ENCODE data around the gene ALOX5AP.

The ALOX5AP gene

GRCh38 chr13:30735025-30735871 is at the start of gene ALOX5AP:
Gene ALOX5AP, plus strand, starts transcription at chr13:30735543. Its CDS starts 63 bp downstream, at chr13:30735606.
- DNase-seq: no peak

DNA sequence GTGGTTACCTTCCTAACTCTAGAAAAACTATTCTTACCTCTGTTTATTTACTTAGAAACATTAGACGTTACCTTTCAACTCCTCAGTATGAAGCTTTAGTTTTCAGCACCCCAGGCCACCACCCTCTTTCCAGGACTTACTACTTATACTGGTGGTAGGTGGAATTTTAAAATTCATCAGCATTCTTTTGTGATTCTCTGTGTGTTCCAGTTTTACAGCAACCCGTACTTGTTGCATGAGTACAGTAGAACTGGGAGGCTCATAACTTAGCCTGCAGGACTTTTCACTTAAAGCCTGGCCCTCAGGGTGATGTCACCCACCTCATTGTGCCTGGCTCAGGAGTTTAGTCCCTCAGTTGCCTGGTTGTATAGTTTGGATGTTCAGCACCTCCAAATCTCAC is 49.4 kb upstream of the ALOX5AP start:
- DNase-seq: no peak

DNA sequence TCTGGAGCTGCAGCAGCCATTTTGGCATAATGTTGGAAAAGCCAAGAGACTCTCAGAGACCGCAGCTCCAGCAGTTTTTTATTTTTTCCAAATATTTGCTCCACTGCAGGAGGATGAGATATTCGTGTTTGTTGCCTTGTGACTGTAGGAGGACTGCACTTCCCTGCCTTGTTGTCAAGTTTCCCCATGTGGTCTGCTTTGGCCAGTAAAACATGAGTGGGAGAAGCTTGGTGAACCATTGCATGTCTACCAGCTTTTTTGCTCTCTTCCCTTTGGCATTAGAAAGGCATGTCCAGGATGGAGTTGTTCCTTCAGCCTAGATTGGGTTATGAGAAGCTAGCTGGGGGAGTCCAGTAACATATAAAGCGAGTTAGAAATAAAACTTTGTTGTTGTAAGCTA is 47.7 kb upstream of the ALOX5AP start:
- no peak for DNase-seq

GRCh38 chr13:30689752-30690151 is 45.6 kb upstream of the ALOX5AP start:
- no peak for DNase-seq

GRCh38 chr13:30690282-30691188 is 44.8 kb upstream of the ALOX5AP start:
- peak; percentile 12 to 22 for DNase-seq

GRCh38 chr13:30692113-30692512 is 43.2 kb upstream of the ALOX5AP start:
- DNase-seq: no peak

DNA sequence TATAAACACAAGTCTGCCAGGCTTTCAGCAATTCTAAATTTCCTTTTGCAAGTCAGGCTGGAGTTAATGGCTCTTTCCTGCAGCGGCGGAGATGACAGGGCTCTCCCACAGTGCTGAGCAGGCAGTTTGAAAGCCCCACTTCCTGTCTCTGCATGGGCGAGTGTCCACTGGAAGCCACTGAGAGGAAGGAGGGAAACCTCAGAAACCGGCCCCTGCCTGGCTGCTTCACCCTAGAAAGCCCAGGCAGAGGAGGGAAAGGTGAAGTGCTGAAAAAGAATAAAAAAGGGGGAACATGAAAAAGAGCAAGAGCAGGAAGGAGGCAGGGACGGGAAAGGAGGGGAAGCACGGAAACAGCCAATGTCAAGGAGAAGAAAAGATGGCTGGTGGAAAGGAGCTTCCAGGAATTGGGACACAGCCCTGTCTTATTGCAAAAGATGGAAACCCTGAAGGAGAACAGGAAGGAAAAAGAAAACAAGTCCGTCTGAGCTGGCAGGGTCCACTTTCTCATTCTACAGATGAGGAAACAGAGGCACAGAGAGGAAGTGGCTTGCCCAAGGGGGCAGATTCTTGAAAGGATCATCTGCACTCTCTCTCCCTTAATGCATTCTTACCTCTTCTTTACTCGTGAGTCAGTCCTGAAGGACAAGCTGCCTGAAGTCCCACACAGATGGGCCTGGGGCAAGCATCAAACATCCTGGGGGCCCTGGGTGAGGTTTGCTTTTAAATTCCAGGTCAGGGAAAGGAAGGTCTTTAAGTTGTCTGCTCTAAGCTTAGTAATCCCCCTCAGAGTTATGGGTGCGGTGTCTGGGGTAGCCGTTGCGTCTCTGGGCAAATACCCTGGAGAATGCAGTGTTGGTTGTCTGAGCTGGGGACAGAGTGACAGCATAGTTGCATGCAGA is 38.8 kb upstream of the ALOX5AP start:
- no peak for DNase-seq

DNA sequence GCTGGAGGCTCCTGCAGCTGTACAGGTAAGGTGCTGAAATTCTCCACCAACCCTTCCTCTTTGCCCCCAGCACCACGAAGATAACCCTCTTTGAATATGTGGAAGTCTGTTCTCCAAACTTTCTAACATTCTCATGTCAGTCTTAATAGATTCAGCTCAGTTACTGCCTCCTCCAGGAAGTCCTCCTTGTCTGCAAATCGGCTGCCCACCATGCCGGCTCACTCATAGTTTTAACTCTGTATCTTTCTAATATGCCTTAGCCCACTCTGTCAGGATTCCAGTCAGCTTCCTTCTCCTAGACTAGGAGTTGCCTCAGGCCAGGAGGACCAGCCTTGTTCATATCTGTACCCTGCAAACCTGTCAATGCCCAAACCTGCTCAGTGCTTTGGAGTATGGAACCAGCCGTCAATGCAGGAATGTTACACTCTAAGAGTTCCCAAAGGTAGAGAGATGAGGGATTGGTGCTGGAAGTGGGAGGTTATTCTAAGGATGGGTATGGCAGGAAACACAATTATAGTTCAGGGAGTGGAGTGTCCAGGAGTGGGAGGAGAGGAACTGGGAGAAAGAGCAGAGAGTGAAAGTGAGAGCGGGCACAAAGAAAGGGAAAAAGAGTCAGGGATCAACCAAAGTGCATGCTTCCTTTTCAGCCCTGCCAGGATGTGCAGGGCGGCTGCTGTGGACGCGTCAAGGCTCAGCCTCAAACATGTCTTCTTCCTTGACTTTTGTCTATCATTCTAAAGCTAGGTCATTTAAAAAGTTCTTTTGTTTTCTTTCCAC is 38.0 kb upstream of the ALOX5AP start:
- no peak for DNase-seq

GRCh38 chr13:30697996-30698401 is 37.3 kb upstream of the ALOX5AP start:
- DNase-seq: no peak

DNA sequence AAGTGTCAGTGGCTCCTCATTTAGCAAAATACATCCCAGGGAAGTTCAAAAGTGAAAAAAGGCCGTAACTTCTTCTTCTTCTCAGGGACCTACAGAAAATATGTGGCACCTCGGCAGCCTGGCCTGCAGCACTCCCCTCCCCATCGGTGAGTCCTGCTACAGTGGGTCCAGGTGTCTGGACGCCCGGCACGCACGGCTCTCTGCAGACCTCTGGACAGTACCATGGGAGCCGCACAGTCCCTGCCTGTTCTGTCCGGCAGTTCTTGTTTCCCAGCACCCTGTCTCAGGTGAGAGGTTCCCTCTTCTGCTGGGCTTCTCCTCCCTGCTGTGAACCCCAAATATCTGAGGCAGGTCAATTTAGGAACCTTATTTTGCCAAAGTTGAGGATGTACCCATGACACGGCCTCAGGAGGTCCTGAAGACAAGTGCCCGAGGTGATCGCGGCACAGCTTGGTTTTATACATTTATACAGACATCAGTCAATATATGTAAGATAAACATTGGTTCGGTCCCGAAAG is 36.8 kb upstream of the ALOX5AP start:
- no peak for DNase-seq

DNA sequence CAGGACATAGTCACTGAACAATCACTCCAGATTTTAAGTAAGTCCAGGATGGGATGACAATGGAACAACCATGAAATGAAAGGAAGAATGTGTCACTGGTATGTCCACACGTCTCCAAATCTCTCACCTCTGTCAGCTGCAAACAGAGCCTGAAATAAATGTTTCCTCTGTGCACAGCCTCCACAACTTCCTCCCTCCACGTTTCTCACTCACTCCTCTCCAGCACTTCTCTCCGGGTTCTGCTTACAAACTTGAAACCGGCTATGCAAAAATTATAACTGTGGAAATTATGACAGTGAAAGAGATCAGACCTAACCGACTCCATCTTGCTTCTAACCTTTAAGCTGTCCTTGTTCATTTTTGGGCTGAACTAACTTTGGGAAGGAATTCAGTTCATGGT is 35.0 kb upstream of the ALOX5AP start:
- no peak for DNase-seq

- no peak for DNase-seq
These were observed 33.3 kb upstream of the ALOX5AP start for GRCh38 chr13:30702006-30702405.

GRCh38 chr13:30704596-30704995 is 30.7 kb upstream of the ALOX5AP start:
- no peak for DNase-seq

DNA sequence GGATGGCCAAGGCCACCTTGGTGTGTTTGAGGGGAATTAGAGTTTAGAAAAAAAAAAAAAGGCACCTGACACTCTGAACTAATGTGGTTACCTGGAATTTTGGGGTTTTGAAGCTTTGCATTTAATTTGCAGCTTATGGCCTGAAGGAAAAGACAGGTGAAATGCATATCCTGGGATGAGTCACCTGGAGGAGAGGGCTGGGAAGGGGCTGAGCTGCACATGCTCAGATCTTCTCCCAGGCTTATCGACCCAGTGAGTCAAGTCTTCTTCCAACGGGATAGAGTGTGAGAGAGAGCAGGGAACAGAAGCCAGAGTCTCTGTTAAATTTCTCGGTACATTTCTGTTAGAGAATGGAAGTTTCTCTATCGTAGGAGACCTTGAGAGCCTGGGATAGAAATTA is 29.7 kb upstream of the ALOX5AP start:
- DNase-seq: no peak

DNA sequence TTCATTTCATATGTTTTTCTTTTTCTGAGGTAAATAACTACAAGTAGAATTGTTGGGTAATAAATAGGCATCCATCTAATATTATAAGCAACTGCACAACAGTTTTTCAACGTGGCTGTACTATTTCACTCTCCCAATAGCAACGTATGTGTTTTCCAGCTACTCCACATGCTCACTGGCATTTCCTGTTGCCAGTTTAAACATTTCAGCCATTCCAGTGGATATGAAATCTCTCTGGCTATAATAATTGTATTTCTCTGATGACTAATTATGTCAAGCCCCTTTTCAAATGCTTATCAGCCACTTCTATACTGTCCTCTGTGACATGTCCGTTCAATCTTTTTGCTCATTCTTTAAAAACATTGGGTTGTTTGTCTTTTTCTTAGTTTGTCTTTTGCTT is 26.8 kb upstream of the ALOX5AP start:
- DNase-seq: no peak

DNA sequence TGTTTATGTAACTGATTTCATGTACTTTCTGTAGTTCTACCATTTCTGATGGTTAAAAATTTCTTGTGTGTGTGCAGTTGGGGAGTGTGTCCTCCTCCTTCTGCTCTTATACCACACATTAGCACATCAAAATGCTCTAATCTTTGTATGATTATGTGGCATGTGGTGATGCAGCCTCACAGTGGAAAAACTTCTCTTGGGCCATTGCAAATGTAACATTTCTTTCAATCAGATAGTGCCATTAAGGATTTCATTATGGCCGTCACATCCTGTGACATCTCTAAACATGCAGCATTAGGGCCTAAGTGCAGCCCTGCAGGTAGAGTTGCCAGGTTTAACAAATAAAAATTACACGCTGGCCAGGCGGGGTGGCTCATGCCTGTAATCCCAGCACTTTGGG is 24.9 kb upstream of the ALOX5AP start:
- DNase-seq: no peak

DNA sequence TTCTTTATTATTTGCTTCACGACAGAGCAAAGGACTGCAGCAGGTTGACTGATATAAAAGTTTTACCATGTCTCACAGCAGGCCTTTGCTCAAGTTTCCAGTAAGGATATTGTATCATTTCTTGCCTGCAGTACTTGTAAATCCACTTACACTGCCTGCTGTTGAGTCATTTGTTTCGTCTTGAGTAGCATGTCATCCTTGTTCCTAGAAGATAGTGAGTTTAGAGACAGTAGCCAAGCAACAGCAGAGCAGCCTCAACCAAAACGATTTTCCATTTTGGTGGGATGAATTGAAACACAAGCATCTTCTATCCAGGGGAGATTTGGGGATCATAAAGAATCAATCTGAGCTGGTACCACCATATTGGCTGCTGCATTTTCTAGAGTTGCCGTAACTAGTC is 24.0 kb upstream of the ALOX5AP start:
- DNase-seq: no peak

GRCh38 chr13:30711837-30712236 is 23.5 kb upstream of the ALOX5AP start:
- no peak for DNase-seq

DNA sequence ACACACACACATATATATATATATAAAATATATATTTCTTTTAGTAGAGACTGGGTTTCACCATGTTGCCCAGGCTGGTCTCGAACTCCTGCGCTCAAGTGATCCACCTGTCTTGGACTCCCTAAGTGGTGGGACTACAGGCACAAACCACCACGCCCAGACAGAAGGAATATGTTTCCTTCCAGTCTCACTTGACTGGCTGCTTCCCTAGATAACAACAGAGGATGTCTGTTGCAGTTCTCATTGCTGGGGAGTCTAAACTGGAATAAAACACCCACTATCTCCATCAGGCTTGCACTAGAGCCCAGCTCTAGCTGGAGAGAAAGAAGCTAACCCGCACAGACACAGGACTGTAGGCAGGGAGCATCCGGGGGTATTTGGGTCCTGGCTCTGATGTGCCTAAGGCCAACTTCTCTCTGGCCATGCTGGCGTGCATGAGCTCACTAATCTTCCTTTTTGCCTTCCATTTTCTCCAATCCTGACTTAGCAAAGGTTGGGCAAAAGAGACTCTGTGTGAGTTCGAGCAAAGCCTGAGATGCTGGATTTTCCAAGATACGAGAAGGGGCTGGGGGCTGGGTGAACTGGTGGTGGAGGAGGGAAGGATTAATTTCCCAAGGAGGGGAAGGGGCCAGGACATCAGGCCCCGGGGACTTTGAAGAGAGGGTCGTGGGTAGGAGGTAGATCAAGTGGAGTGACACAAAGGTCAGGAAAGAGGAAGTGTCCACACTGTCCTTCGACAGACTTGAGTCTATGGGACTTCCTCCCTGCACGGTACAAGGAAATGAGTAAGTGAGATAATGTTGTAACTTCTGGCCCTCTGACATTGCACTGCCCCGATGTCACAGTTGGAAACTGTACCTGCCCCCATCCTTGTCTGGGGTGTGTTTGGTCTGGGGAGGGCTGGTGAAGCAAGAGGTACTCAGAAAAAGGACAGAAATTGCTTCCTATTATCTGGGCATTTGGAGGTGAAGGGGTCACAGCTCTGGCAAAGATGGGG is 22.5 kb upstream of the ALOX5AP start:
- DNase-seq: no peak

DNA sequence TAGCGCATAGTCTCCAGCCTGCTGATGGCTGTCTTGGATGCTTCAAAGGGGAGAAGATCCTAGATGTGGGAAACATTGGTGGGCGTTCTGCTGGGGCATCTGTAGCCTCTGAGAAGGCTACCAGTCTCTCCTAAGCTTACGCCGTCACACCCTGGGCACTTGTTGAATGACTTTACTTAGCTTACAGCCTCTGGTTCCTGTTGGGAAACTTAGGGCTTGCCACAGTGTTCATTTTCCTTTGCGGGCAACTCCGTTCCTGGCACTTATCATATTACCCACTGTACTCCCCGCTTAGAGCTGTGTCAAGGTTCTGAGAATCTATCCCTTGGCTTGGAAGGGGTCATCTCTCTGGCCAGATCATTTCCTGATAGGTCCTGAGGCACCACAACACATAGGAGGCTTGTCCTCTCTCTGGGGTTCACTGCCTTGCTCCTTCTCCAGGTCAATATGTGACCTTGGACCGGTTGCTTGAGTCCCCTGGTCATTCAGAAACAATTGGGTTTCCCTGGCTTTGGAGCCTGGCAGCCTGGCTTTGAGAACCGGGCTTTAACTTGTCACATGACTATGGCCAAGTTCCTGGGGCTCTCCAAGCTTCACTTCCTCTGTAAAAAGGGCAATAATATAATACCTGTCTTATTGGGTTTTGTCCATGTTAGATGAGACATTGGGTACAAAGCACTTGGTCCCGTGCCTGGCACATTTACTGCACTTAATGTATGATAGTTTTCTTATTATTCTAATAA is 20.5 kb upstream of the ALOX5AP start:
- DNase-seq: no peak
